H1 (cell line): ENCODE measurements around the gene USH2A. TPM values are rescaled to one million over a fixed set of nuclear protein-coding genes. Genes with fewer than 3 reads are reported as not detected.

ENCODE experiments used
- CTCF ChIA-PET: fragments of 300-600 bp; sonication (Branson Sonifier 250); formaldehyde crosslinking; loops from one replicate; lab custom pipeline; 2021; ENCODE audit not compliant: partially characterized antibody; lab: Charles Lee
- POLR2A ChIA-PET: fragments of 300-600 bp; sonication (Branson Sonifier 250); formaldehyde crosslinking; loops from one replicate; lab custom pipeline; 2021; ENCODE audit warnings: inconsistent platforms; ENCODE audit not compliant: partially characterized antibody; lab: Charles Lee
- DNase-seq, 2 experiments: peaks; one replicate each; pipeline versions ENCODE4 v3.0.0 to v3.0.0-alpha.2; 2010 to 2022; ENCODE audit warnings: low spot score in 2 of 2, low read depth in 1 of 2, mixed read lengths in 1 of 2
- FAIRE-seq: peaks from 2 replicates; lab custom pipeline; 2011; peaks lifted over from hg19 to GRCh38; lab: Jason Lieb, UNC
- H2AFZ ChIP-seq: 2 replicates; pipeline ENCODE4 v1.8.1; 2012; ENCODE audit warnings: low read length, inconsistent platforms
- H2AK5ac ChIP-seq: 2 replicates; pipeline ENCODE4 v1.6.1; 2013; ENCODE audit warnings: low read depth, low read length
- H2BK120ac ChIP-seq: replicated peaks from 2 replicates; pipeline ENCODE3; 2013; ENCODE audit warnings: low read depth, low read length, inconsistent platforms
- H2BK12ac ChIP-seq: 2 replicates; pipeline ENCODE4 v1.6.1; 2013; ENCODE audit warnings: low read depth, low read length
- H2BK15ac ChIP-seq: 2 replicates; pipeline ENCODE4 v1.6.1; 2013; ENCODE audit warnings: low read length
- H2BK20ac ChIP-seq: 2 replicates; pipeline ENCODE4 v1.6.1; 2013; ENCODE audit warnings: low read length
- H2BK5ac ChIP-seq: 2 replicates; pipeline ENCODE4 v1.6.1; 2013; ENCODE audit warnings: low read depth, low read length
- H3K14ac ChIP-seq: 2 replicates; pipeline ENCODE4 v1.6.1; 2013; ENCODE audit warnings: inconsistent platforms; ENCODE audit not compliant: insufficient read length
- H3K18ac ChIP-seq: 2 replicates; pipeline ENCODE4 v1.6.1; 2013; ENCODE audit warnings: low read length; ENCODE audit errors: extremely low read depth
- H3K23ac ChIP-seq: 2 replicates; pipeline ENCODE4 v1.6.1; 2013; ENCODE audit warnings: inconsistent platforms; ENCODE audit not compliant: insufficient read length
- H3K23me2 ChIP-seq: 2 replicates; pipeline ENCODE4 v1.6.1; 2013; ENCODE audit warnings: low read depth, low read length
- H3K27ac ChIP-seq: 2 replicates; pipeline ENCODE4 v1.6.1; 2011; ENCODE audit warnings: low read depth, low read length, inconsistent platforms
- H3K27me3 ChIP-seq, 4 experiments: replicated peaks in 1 of 4; 1 replicate in 1 of 4; 2 replicates in 3 of 4; pipeline versions ENCODE4 v1.6.1 to v1.8.1; 2011 to 2013; ENCODE audit warnings: low read length in 3 of 4, mild to moderate bottlenecking in 3 of 4, inconsistent platforms in 2 of 4, mixed read lengths in 2 of 4, moderate library complexity in 1 of 4; ENCODE audit not compliant: control insufficient read depth in 3 of 4, insufficient read depth in 3 of 4; ENCODE audit errors: extremely low read depth in 1 of 4
- H3K36me3 ChIP-seq, 4 experiments: 2 replicates each; pipeline versions ENCODE4 v1.6.1 to v1.8.1; 2011 to 2013; ENCODE audit warnings: mild to moderate bottlenecking in 4 of 4, low read length in 3 of 4, moderate library complexity in 2 of 4, control low read depth in 1 of 4, inconsistent platforms in 1 of 4; ENCODE audit not compliant: insufficient read depth in 4 of 4, control insufficient read depth in 2 of 4
- H3K4ac ChIP-seq: replicated peaks from 2 replicates; pipeline ENCODE3; 2013; ENCODE audit warnings: low read length, low read depth, mixed read lengths, inconsistent platforms; ENCODE audit not compliant: insufficient read length
- H3K4me1 ChIP-seq, 4 experiments: replicated peaks in 1 of 4; 1 replicate in 1 of 4; 2 replicates in 3 of 4; pipeline versions ENCODE4 v1.6.1 to v1.8.1; 2011 to 2013; ENCODE audit warnings: low read length in 3 of 4, inconsistent platforms in 2 of 4, mixed read lengths in 1 of 4; ENCODE audit not compliant: insufficient read depth in 4 of 4, control insufficient read depth in 3 of 4
- H3K4me2 ChIP-seq, 2 experiments: 2 replicates each; pipeline versions ENCODE4 v1.6.1 to v1.8.1; 2011 to 2013; ENCODE audit warnings: low read depth in 2 of 2, low read length in 2 of 2, control low read depth in 1 of 2, inconsistent platforms in 1 of 2, mild to moderate bottlenecking in 1 of 2; ENCODE audit not compliant: insufficient read depth in 1 of 2
- H3K4me3 ChIP-seq, 4 experiments: fragments of 200-600, 300-600 bp in 1 of 4; sonication (generic), shearing (Covaris generic), sonication (Bioruptor Twin) in 1 of 4; 2 replicates each; pipeline versions ENCODE4 v1.5.1 to v1.8.1; 2011 to 2016; ENCODE audit warnings: low read length in 4 of 4, low read depth in 3 of 4, control low read depth in 2 of 4, inconsistent platforms in 2 of 4, mild to moderate bottlenecking in 2 of 4, mixed read lengths in 1 of 4, moderate library complexity in 1 of 4; ENCODE audit not compliant: insufficient read depth in 2 of 4; ENCODE audit errors: extremely low read depth in 1 of 4
- H3K56ac ChIP-seq: replicated peaks from 2 replicates; pipeline ENCODE3; 2013; ENCODE audit warnings: low read depth, mild to moderate bottlenecking, mixed read lengths, low read length, inconsistent platforms; ENCODE audit not compliant: insufficient read length
- H3K79me1 ChIP-seq: 2 replicates; pipeline ENCODE4 v1.6.1; 2013; ENCODE audit warnings: low read depth, low read length, control low read depth
- H3K79me2 ChIP-seq, 2 experiments: 2 replicates each; pipeline versions ENCODE4 v1.6.1 to v1.8.1; 2012 to 2013; ENCODE audit warnings: low read length in 2 of 2, mild to moderate bottlenecking in 2 of 2, inconsistent platforms in 1 of 2; ENCODE audit not compliant: insufficient read depth in 2 of 2, control insufficient read depth in 1 of 2
- H3K9ac ChIP-seq, 4 experiments: replicated peaks in 1 of 4; 1 replicate in 1 of 4; 2 replicates in 3 of 4; pipeline versions ENCODE4 v1.6.1 to v1.8.1; 2011 to 2013; ENCODE audit warnings: low read depth in 3 of 4, low read length in 3 of 4, control low read depth in 2 of 4, mild to moderate bottlenecking in 2 of 4, moderate library complexity in 2 of 4, inconsistent platforms in 1 of 4; ENCODE audit errors: extremely low read depth in 1 of 4
- H3K9me3 ChIP-seq, 2 experiments: 2 replicates each; pipeline versions ENCODE4 v1.6.1 to v1.8.1; 2012 to 2013; ENCODE audit warnings: mild to moderate bottlenecking in 2 of 2, moderate library complexity in 2 of 2, control low read depth in 1 of 2, inconsistent platforms in 1 of 2, low read depth in 1 of 2, low read length in 1 of 2, mixed read lengths in 1 of 2; ENCODE audit not compliant: insufficient read depth in 2 of 2
- H4K20me1 ChIP-seq, 2 experiments: replicated peaks in 1 of 2; 2 replicates each; pipeline versions ENCODE3 to v1.8.1; 2011 to 2013; ENCODE audit warnings: inconsistent platforms in 2 of 2, low read length in 2 of 2, mild to moderate bottlenecking in 1 of 2; ENCODE audit not compliant: insufficient read depth in 2 of 2, control insufficient read depth in 1 of 2
- H4K5ac ChIP-seq: 2 replicates; pipeline ENCODE4 v1.6.1; 2013; ENCODE audit warnings: low read length, low read depth, mixed read lengths, inconsistent platforms; ENCODE audit not compliant: insufficient read length
- H4K8ac ChIP-seq: 2 replicates; pipeline ENCODE4 v1.8.0; 2013; ENCODE audit warnings: mild to moderate bottlenecking, moderate library complexity, low read length, inconsistent platforms; ENCODE audit not compliant: insufficient read depth; ENCODE audit errors: extremely low read depth
- H4K91ac ChIP-seq: replicated peaks from 2 replicates; pipeline ENCODE3; 2013; ENCODE audit warnings: low read length, mixed read lengths, inconsistent platforms; ENCODE audit not compliant: insufficient read length
- BCL11A ChIP-seq, 2 experiments: IDR thresholded peaks; one replicate each; pipeline ENCODE4 v1.6.1; 2011; ENCODE audit warnings: low read depth in 2 of 2, low read length in 2 of 2, mild to moderate bottlenecking in 2 of 2
- EGR1 ChIP-seq: IDR thresholded peaks from 2 replicates; pipeline ENCODE4 v1.6.1; 2011; ENCODE audit warnings: low read depth, low read length, borderline replicate concordance
- RXRA ChIP-seq: IDR thresholded peaks from 2 replicates; pipeline ENCODE4 v1.6.1; 2011; ENCODE audit warnings: low read depth, mild to moderate bottlenecking, low read length, moderate library complexity; ENCODE audit not compliant: insufficient read depth
- SP1 ChIP-seq: IDR thresholded peaks from 2 replicates; pipeline ENCODE4 v1.6.1; 2011; ENCODE audit warnings: low read depth, low read length
- ZNF274 ChIP-seq: IDR thresholded peaks from 2 replicates; pipeline ENCODE4 v1.7.0; 2012; ENCODE audit warnings: low read length, borderline replicate concordance; ENCODE audit errors: extremely low read depth
- WGBS, 2 experiments: shearing (Covaris generic) in 1 of 2; methylation state at CpG; one replicate each; pipeline versions ENCODE4 v1.1.6 to v1.1.7; 2013 to 2015; ENCODE audit warnings: low lambda C conversion rate in 2 of 2, mixed read lengths in 2 of 2, inconsistent platforms in 1 of 2, low coverage in 1 of 2, missing lambda C conversion rate in 1 of 2; ENCODE audit not compliant: insufficient replicate concordance in 2 of 2, insufficient coverage in 1 of 2, insufficient read length in 1 of 2; ENCODE audit errors: extremely low coverage in 1 of 2, missing lambda C conversion rate in 1 of 2; 5-methylcytosine and 5-hydroxymethylcytosine counted together
- polyA plus RNA-seq, 7 experiments: library from polyadenylated mRNA; depleted of rRNA in 3 of 7; stranded (reverse) in 5 of 7; unstranded in 2 of 7; fragments of >200 nt in 5 of 7; fragments of 200-250 nt in 2 of 7; gene quantifications; 1 replicate in 5 of 7; 2 replicates in 1 of 7; 4 replicates in 1 of 7; pipeline versions ENCODE4 v1.2.1 to v1.2.3, GENCODE V29; 2011 to 2013; ENCODE audit warnings: missing spikeins in 2 of 7, mixed read lengths in 2 of 7
- total RNA-seq: library from RNA; stranded (reverse); fragmentation: NEBNext Ultra II Directional; extraction: Animal tissue kit (Norgen Biotek cat#: 25700); gene quantifications from 2 replicates; pipeline ENCODE4 v1.2.1, GENCODE V29; 2021

The USH2A gene
- total and polyA plus RNA-seq, 2 of the 8 experiments (the other 6 are each of a cell fraction or from before 2014, with no cell fraction given): 0.02 to 0.17 TPM

DNA sequence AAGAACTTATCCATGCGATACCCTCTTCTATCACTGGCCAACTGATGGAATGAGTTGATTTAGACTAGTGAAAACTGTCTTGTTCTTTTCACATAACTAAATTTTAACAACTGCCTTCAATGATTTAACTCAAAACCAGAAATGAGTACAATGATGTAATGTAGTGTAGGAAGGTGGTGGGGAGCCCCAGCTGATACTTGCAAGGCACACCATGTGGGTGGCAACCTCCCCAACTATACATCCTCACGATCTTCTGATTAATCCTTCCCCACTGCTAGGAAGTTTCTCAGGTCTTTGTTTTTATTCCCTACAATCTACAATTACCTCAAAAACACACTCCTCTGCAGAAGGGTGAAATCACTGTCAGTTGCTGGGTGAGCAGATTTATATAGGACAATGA is 755.5 kb downstream of the USH2A start:
- no peak overlapping the region for H3K18ac ChIP-seq
- no peak for FAIRE-seq
- no peaks in the 10 kb centered on the region for H3K23me2 ChIP-seq
- DNase-seq: no peak
- no peak overlapping the region for H2BK5ac ChIP-seq
- no peak overlapping the region for H3K27ac ChIP-seq
- H3K4me1 ChIP-seq: peaks cover 0 to 7% (median 2%) of the 10 kb centered on the region in 4 experiments; a peak in 2 of 7 replicates
- no peaks in the 10 kb centered on the region for H3K9me3 ChIP-seq
- H4K5ac ChIP-seq: no peak overlapping the region
- H3K4ac ChIP-seq: no peak overlapping the region
- no peak overlapping the region for H4K91ac ChIP-seq
- H3K79me1 ChIP-seq: no peaks in the 10 kb centered on the region
- no peaks in the 10 kb centered on the region for H3K36me3 ChIP-seq
- H2BK12ac ChIP-seq: no peak overlapping the region
- H3K4me3 ChIP-seq: no peak overlapping the region
- no peak for TF ChIP-seq SP1
- no peak for TF ChIP-seq RXRA
- TF ChIP-seq EGR1: no peak
- TF ChIP-seq BCL11A (IDR thresholded peaks at IDR 0.05; ENCODE audit: low read depth in 2 of 2, low read length in 2 of 2): no peak
- TF ChIP-seq ZNF274: no peak
- no peak overlapping the region for H2AFZ ChIP-seq
- no peak overlapping the region for H2BK20ac ChIP-seq
- no peak overlapping the region for H3K23ac ChIP-seq
- H4K8ac ChIP-seq: no peak overlapping the region
- no peak overlapping the region for H2BK120ac ChIP-seq
- H3K27me3 ChIP-seq: no peaks in the 10 kb centered on the region
- WGBS, 2 experiments: 97% methylated on average over 2 of the region's 2 CpGs; no CpG with 5 or more reads in 1 of the 2 experiments
- H2BK15ac ChIP-seq: no peak overlapping the region
- no peaks in the 10 kb centered on the region for H4K20me1 ChIP-seq
- CTCF ChIA-PET: no interaction called here
- H3K4me2 ChIP-seq: no peak overlapping the region
- H2AK5ac ChIP-seq: no peak overlapping the region
- H3K9ac ChIP-seq: no peak overlapping the region
- no peak overlapping the region for H3K14ac ChIP-seq
- no peak overlapping the region for H3K56ac ChIP-seq
- POLR2A ChIA-PET: no interaction called here
- H3K79me2 ChIP-seq: no peaks in the 10 kb centered on the region
